ENCODE data around the gene GAST.

DNA sequence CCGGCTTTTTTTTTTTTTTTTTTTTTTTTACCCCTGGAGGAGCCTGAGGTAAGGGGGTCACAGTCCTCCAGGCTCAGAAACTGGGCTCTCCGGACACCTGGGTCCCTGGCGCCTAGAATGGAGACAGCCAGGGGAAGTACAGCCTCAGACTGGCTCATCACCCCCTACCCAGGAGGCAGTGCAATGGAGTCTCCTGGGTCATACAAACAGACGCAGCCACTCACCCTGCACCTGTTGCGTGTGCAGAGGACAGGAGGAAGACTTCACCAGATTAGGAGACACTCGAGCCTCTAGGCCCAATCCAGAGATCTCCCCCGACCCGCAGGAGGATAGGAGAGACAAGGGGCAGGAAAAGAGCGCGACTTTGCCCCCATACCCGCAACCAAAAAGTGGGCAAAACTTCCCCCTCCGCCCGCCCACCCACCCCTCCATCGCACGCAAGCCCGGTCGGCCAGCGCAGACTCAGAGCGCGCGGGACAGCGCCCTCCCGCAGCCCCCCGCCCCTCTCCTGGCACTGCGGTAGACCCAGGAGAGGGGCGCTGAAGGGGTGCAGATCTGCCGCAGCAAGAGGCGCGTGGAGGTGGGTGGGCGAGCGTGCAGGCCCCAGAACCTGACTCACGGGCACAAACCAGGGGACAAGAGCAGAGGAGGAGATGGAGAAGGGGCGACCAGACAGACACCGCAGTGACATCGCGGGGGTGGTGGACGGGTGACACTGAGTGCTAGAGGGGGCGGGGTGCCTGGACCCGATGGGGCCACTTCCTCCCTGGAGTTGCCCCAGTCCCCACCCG lies 21.4 kb downstream of the GAST start:
- TF ChIP-seq MEF2A (IDR thresholded peaks at IDR 0.05; ENCODE audit: insufficient read depth, low read depth, low read length) (no peak), SREBF1 (IDR thresholded peaks at IDR 0.05; ENCODE audit: low read length) (no peak)

Data from GM12878 (cell line).